OCI-LY7 (cell line): ENCODE measurements around the gene CRCP.

Experiments used
- EZH2phosphoT487 ChIP-seq: fragments of 200-600 bp; sonication (generic); IDR thresholded peaks from 2 replicates; pipeline ENCODE4 v1.6.1; 2018; ENCODE audit warnings: low read depth, borderline replicate concordance, mild to moderate bottlenecking, mixed run types, antibody characterized with exemption, low read length, moderate library complexity, mixed read lengths
- TF ChIP-seq, protein P1 (sequence below): fragments of 200-600 bp; sonication (generic); conservative IDR thresholded peaks from 2 replicates; pipeline ENCODE4 v1.5.1; 2014; ENCODE audit warnings: mild to moderate bottlenecking, antibody characterized with exemption, low read length, moderate library complexity, mixed read lengths

DNA sequence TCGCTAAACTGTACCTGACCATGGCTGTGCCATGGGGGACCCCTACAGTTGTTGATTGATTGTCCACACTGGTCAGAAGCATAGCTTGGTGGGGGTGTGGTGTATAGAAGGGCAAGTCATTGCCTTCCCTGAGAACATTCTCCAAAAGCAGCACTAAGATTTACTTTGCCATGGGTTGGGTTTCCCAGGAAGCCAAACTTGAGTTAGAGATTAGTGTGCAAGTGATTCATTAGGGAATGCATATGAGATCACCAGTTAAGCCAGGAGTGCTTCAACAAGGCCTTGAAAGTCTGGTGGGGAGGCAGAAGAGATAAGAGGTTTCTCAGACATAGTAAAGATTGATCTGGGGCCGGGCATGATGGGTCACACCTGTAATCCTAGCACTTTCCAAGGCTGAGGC, 69.1 kb downstream of the CRCP start:
- TF ChIP-seq, protein P1, sequence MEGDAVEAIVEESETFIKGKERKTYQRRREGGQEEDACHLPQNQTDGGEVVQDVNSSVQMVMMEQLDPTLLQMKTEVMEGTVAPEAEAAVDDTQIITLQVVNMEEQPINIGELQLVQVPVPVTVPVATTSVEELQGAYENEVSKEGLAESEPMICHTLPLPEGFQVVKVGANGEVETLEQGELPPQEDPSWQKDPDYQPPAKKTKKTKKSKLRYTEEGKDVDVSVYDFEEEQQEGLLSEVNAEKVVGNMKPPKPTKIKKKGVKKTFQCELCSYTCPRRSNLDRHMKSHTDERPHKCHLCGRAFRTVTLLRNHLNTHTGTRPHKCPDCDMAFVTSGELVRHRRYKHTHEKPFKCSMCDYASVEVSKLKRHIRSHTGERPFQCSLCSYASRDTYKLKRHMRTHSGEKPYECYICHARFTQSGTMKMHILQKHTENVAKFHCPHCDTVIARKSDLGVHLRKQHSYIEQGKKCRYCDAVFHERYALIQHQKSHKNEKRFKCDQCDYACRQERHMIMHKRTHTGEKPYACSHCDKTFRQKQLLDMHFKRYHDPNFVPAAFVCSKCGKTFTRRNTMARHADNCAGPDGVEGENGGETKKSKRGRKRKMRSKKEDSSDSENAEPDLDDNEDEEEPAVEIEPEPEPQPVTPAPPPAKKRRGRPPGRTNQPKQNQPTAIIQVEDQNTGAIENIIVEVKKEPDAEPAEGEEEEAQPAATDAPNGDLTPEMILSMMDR = no peak
- TF ChIP-seq EZH2phosphoT487 = no peak
